ENCODE data around the gene RHBDL1.

The RHBDL1 gene

GRCh38 chr16:704552-705380 is 29.3 kb downstream of the RHBDL1 start:
- DNase-seq (ENCODE audit: low spot score) = no peak

- DNase-seq (ENCODE audit: low spot score) = peak; percentile 70
These were observed 30.1 kb downstream of the RHBDL1 start, which contains the start of gene FBXL16 for GRCh38 chr16:705431-706188. Gene FBXL16 (minus strand): TSS chr16:705801. CDS start chr16:697405, 8,396 bp downstream.

GRCh38 chr16:706189-707061 is 31.0 kb downstream of the RHBDL1 start:
- DNase-seq (ENCODE audit: low spot score) = no peak

GRCh38 chr16:707062-707538 is 31.6 kb downstream of the RHBDL1 start:
- DNase-seq (ENCODE audit: low spot score) = no peak

- no peak for DNase-seq (ENCODE audit: low spot score)
These were observed 32.5 kb downstream of the RHBDL1 start for GRCh38 chr16:708019-708418.

GRCh38 chr16:708959-709358 is 33.5 kb downstream of the RHBDL1 start:
- no peak for DNase-seq (ENCODE audit: low spot score)

- DNase-seq (ENCODE audit: low spot score) = peak; percentile 93
These were observed 34.4 kb downstream of the RHBDL1 start for GRCh38 chr16:709566-710499.

- no peak for DNase-seq (ENCODE audit: low spot score)
These were observed 35.1 kb downstream of the RHBDL1 start for GRCh38 chr16:710500-711075.

- DNase-seq (ENCODE audit: low spot score) = no peak
These were observed 35.6 kb downstream of the RHBDL1 start for GRCh38 chr16:711084-711483.

GRCh38 chr16:711548-712320 is 36.3 kb downstream of the RHBDL1 start:
- peak; percentile 80 for DNase-seq (ENCODE audit: low spot score)

- peak; percentile 70 for DNase-seq (ENCODE audit: low spot score)
These were observed 37.3 kb downstream of the RHBDL1 start for GRCh38 chr16:712740-713250.

GRCh38 chr16:714079-714478 is 38.6 kb downstream of the RHBDL1 start:
- no peak for DNase-seq (ENCODE audit: low spot score)

GRCh38 chr16:714558-715476 is 39.3 kb downstream of the RHBDL1 start, which contains the start of gene METRN:
Gene METRN (plus strand): TSS chr16:715118. CDS start chr16:715290, 172 bp downstream.
- peak; percentile 82 for DNase-seq (ENCODE audit: low spot score)

GRCh38 chr16:715477-716199 is 40.2 kb downstream of the RHBDL1 start:
- no peak for DNase-seq (ENCODE audit: low spot score)

GRCh38 chr16:716200-716568 is 40.7 kb downstream of the RHBDL1 start:
- no peak for DNase-seq (ENCODE audit: low spot score)

- no peak for DNase-seq (ENCODE audit: low spot score)
These were observed 41.4 kb downstream of the RHBDL1 start for GRCh38 chr16:716768-717325.
